Ascending aorta (tissue), 2 donors: ENCODE data around the gene PPP1R7. TPM values are rescaled to one million over a fixed set of nuclear protein-coding genes. Genes with fewer than 3 reads are reported as not detected.

Source experiments
- DNase-seq, 2 donors: peaks; one replicate each; pipeline ENCODE4 v3.0.0-alpha.2; 2019; ENCODE audit warnings: low spot score in 2 of 2
- H3K27ac ChIP-seq, 2 donors: fragments of 200-600 bp; sonication (generic); one replicate each; pipeline ENCODE4 v1.5.1; 2016 to 2017; ENCODE audit warnings: mild to moderate bottlenecking in 1 of 2
- H3K27me3 ChIP-seq: fragments of 200-600 bp; sonication (generic); one replicate; pipeline ENCODE4 v1.5.1; 2017
- H3K36me3 ChIP-seq, 2 donors: fragments of 200-600 bp; sonication (generic); one replicate each; pipeline ENCODE4 v1.5.1; 2016
- H3K4me1 ChIP-seq, 2 donors: fragments of 200-600 bp; sonication (generic); one replicate each; pipeline ENCODE4 v1.5.1; 2016 to 2017; ENCODE audit warnings: mild to moderate bottlenecking in 1 of 2
- H3K4me3 ChIP-seq, 2 donors: fragments of 200-600 bp; sonication (generic); one replicate each; pipeline ENCODE4 v1.5.1; 2016 to 2017; ENCODE audit warnings: mild to moderate bottlenecking in 1 of 2
- H3K9me3 ChIP-seq, 2 donors: fragments of 200-600 bp; sonication (generic); one replicate each; pipeline ENCODE4 v1.5.1; 2016
- CTCF ChIP-seq, 3 experiments: fragments of 200-600 bp in 2 of 3; fragments of 450-650 bp in 1 of 3; sonication (generic) in 2 of 3; IDR thresholded peaks; one replicate each; pipeline ENCODE4 v1.5.1; 2016 to 2019; ENCODE audit warnings: antibody characterized with exemption in 3 of 3, mild to moderate bottlenecking in 1 of 3, moderate library complexity in 1 of 3
- intact Hi-C: fragments of 100-400 bp; cut with DNase I; formaldehyde crosslinking; loops from one replicate; pipeline ENCODE4 v1.15.1; 2023
- total RNA-seq: library from RNA; depleted of rRNA; stranded (reverse); fragments of >200 nt; gene quantifications from one replicate; pipeline ENCODE4 v1.1.0, GENCODE V29; 2016

The PPP1R7 gene
- total RNA-seq, 1 donor from 2014 or later = 4.2 TPM

DNA sequence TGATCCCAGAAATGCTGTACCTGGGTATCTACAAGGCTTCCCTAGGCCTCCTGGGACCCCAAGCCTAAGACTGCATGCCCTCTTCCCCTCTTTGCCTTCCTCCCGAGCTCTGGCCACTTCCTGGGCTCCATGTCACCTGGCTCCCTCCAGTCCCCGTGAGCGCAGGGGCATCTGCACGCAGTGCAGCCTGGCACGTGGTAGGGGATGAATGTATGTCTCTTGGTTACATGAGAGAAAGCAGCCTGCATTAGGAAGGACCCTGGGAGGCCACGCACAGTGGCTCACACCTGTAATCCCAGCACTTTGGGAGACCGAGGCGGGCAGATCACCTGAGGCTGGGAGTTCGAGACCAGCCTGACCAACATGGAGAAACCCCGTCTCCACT, 16.8 kb upstream of the PPP1R7 start:
- intact Hi-C loops = no loop called here
- Histone ChIP-seq H3K27me3 (no peaks in the 10 kb centered on the region), H3K4me3 (no peak overlapping the region), H3K27ac (no peak overlapping the region), H3K4me1 (no peaks in the 10 kb centered on the region), H3K9me3 (no peaks in the 10 kb centered on the region), H3K36me3 (no peaks in the 10 kb centered on the region)
- no peak for TF ChIP-seq CTCF (IDR thresholded peaks at IDR 0.05)
- DNase-seq = no peak

DNA sequence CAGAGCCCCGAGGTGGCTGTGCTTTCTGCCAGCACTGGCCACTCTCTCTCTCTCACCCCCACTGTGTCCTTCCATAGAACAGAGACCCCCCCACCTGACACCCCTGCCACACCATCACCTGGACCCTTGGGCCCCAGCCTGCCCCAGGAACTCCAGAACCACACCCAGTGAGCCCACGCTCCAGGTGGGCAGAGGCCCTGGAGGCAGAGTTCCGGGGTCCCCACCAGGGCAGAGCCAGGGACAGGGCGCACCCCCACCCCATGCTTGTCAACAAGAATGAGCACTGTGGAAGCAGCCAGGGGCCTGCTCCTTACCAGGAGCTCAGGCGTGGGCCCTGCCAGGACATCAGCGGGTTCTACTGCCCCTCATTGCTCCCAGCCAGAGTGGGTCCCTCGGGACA, 15.6 kb upstream of the PPP1R7 start:
- H3K36me3 ChIP-seq = no peaks in the 10 kb centered on the region
- no peak overlapping the region for H3K4me3 ChIP-seq
- TF ChIP-seq CTCF (IDR thresholded peaks at IDR 0.05) = no peak
- no peaks in the 10 kb centered on the region for H3K4me1 ChIP-seq
- intact Hi-C loops = no loop called here
- DNase-seq = no peak
- H3K27ac ChIP-seq = no peak overlapping the region
- H3K27me3 ChIP-seq = no peaks in the 10 kb centered on the region
- no peaks in the 10 kb centered on the region for H3K9me3 ChIP-seq

DNA sequence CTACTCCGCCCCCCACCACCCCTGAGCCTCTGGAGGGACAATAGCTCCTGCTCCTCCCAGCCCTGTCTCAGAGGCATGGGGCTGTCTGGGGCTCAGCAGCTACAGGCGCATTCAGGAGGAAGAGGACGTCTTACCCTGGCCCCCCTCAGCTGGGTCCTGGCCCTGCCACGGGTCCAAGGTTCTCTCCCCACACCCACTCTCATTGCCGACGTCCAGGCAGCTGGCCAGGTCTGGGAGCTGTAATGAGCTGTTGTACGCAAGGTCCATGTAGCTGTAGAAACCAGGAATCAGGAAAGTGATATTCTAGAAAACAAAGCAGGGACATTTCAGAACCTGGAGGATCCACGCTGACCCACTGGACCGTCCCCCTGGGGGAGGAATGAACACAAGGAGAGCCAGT, 14.5 kb upstream of the PPP1R7 start:
- no peak for DNase-seq
- intact Hi-C loops = no loop called here
- Histone ChIP-seq H3K27me3 (no peaks in the 10 kb centered on the region), H3K4me1 (no peaks in the 10 kb centered on the region), H3K36me3 (no peaks in the 10 kb centered on the region), H3K9me3 (no peaks in the 10 kb centered on the region), H3K4me3 (no peak overlapping the region), H3K27ac (no peak overlapping the region)
- TF ChIP-seq CTCF (IDR thresholded peaks at IDR 0.05) = no peak

DNA sequence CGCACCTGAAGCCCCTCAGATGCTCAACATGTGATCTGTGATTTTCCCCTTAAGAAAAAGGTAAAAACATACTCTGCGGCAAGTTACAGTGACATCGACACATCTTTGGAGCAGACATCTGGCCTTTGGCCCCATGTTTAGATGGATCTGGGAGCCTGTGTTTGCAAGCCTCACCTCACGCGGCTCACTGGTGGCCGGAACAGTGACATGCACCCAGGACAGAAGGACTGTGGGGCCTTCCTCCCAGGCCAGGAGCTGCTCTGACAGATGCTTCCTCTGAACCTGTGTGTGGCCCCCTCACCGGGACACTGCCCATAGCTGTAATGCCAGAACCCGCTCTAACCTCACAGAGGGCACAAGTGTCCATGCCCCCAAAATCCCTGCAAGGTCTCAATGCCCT, 14.1 kb upstream of the PPP1R7 start:
- no peak overlapping the region for H3K4me3 ChIP-seq
- intact Hi-C loops = no loop called here
- no peak overlapping the region for H3K27ac ChIP-seq
- no peaks in the 10 kb centered on the region for H3K9me3 ChIP-seq
- no peak for TF ChIP-seq CTCF (IDR thresholded peaks at IDR 0.05)
- no peaks in the 10 kb centered on the region for H3K27me3 ChIP-seq
- DNase-seq = no peak
- no peaks in the 10 kb centered on the region for H3K36me3 ChIP-seq
- H3K4me1 ChIP-seq = no peaks in the 10 kb centered on the region

- intact Hi-C loops = no loop called here
- DNase-seq = no peak
- Histone ChIP-seq H3K27ac (no peak overlapping the region), H3K27me3 (no peaks in the 10 kb centered on the region), H3K4me3 (no peak overlapping the region), H3K36me3 (no peaks in the 10 kb centered on the region), H3K9me3 (no peaks in the 10 kb centered on the region), H3K4me1 (no peaks in the 10 kb centered on the region)
- TF ChIP-seq CTCF (IDR thresholded peaks at IDR 0.05) = no peak
Observed at GRCh38 chr2:241136661-241137260, 13.5 kb upstream of the PPP1R7 start.
